Panc1 (cell line): Measurements from ENCODE around the gene CYP3A4.

Experiments
- POLR2AphosphoS5 ChIP-seq: IDR thresholded peaks from 2 replicates; pipeline ENCODE4 v1.6.1; 2012; ENCODE audit warnings: mild to moderate bottlenecking, low read depth, low read length, moderate library complexity
- SIN3A ChIP-seq: IDR thresholded peaks from 2 replicates; pipeline ENCODE4 v1.6.1; 2012; ENCODE audit warnings: low read depth, mild to moderate bottlenecking, low read length, moderate library complexity, borderline replicate concordance; ENCODE audit not compliant: insufficient read depth
- TCF7L2 ChIP-seq: IDR thresholded peaks from 2 replicates; pipeline ENCODE4 v1.6.1; 2011; ENCODE audit warnings: mild to moderate bottlenecking, low read depth, low read length, inconsistent platforms
- TF ChIP-seq, protein P1 (sequence below): fragments of 450-650 bp; IDR thresholded peaks from 2 replicates; pipeline ENCODE4 v1.5.1; 2017; ENCODE audit warnings: mild to moderate bottlenecking
- TF ChIP-seq, protein P2 (sequence below), 2 experiments: IDR thresholded peaks; 2 replicates each; pipeline ENCODE4 v1.6.1; 2011 to 2012; ENCODE audit warnings: low read depth in 2 of 2, control low read depth in 1 of 2, low read length in 1 of 2, mild to moderate bottlenecking in 1 of 2, moderate library complexity in 1 of 2; ENCODE audit not compliant: insufficient read depth in 1 of 2

DNA sequence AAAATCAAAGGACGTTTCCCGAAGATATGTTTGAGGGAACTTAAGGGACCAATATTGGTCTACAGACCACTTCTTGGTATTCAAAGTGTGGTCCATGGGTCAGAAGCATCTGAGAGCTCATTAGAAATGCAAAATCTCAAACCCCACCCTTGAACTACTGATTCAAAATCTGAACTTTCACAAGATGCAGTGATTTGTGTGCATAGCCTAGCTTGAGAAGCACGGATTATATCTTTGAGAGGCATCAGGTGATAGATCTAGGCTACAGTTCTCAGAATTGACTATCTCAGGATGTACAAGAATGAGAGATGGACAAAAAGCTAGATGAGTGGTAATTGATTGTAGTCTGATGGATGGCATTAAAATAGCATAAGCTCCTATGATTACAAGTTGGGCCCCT is 19.5 kb downstream of the CYP3A4 start:
- TF ChIP-seq, protein P1, sequence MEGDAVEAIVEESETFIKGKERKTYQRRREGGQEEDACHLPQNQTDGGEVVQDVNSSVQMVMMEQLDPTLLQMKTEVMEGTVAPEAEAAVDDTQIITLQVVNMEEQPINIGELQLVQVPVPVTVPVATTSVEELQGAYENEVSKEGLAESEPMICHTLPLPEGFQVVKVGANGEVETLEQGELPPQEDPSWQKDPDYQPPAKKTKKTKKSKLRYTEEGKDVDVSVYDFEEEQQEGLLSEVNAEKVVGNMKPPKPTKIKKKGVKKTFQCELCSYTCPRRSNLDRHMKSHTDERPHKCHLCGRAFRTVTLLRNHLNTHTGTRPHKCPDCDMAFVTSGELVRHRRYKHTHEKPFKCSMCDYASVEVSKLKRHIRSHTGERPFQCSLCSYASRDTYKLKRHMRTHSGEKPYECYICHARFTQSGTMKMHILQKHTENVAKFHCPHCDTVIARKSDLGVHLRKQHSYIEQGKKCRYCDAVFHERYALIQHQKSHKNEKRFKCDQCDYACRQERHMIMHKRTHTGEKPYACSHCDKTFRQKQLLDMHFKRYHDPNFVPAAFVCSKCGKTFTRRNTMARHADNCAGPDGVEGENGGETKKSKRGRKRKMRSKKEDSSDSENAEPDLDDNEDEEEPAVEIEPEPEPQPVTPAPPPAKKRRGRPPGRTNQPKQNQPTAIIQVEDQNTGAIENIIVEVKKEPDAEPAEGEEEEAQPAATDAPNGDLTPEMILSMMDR = no peak
- TF ChIP-seq POLR2AphosphoS5 = no peak
- no peak for TF ChIP-seq TCF7L2
- TF ChIP-seq, protein P2, sequence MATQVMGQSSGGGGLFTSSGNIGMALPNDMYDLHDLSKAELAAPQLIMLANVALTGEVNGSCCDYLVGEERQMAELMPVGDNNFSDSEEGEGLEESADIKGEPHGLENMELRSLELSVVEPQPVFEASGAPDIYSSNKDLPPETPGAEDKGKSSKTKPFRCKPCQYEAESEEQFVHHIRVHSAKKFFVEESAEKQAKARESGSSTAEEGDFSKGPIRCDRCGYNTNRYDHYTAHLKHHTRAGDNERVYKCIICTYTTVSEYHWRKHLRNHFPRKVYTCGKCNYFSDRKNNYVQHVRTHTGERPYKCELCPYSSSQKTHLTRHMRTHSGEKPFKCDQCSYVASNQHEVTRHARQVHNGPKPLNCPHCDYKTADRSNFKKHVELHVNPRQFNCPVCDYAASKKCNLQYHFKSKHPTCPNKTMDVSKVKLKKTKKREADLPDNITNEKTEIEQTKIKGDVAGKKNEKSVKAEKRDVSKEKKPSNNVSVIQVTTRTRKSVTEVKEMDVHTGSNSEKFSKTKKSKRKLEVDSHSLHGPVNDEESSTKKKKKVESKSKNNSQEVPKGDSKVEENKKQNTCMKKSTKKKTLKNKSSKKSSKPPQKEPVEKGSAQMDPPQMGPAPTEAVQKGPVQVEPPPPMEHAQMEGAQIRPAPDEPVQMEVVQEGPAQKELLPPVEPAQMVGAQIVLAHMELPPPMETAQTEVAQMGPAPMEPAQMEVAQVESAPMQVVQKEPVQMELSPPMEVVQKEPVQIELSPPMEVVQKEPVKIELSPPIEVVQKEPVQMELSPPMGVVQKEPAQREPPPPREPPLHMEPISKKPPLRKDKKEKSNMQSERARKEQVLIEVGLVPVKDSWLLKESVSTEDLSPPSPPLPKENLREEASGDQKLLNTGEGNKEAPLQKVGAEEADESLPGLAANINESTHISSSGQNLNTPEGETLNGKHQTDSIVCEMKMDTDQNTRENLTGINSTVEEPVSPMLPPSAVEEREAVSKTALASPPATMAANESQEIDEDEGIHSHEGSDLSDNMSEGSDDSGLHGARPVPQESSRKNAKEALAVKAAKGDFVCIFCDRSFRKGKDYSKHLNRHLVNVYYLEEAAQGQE (IDR thresholded peaks at IDR 0.05; ENCODE audit: insufficient read depth in 1 of 2, low read depth in 2 of 2, low read length in 1 of 2) = no peak
- TF ChIP-seq SIN3A = no peak
